Endometrial microvascular endothelial cells (primary cell): Measurements from ENCODE around the gene DFFB. TPM values are rescaled to one million over a fixed set of nuclear protein-coding genes. Genes with fewer than 3 reads are reported as not detected.

Experiments
- in situ Hi-C: cut with HindIII; loops from 2 replicates; pipeline ENCODE4 v1.10.0; 2017; ENCODE audit warnings: low sequenced_read_pairs, low pct_unique_long_range_greater_than_20kb; ENCODE audit errors: inconsistent ontology term
- total RNA-seq: library from RNA; depleted of rRNA; stranded (reverse); fragments of >200 nt; gene quantifications from one replicate; pipeline ENCODE4 v1.2.3, GENCODE V29; 2015; ENCODE audit errors: inconsistent ontology term

Gene DFFB
- total RNA-seq, 1 donor from 2014 or later = 20.2 TPM

DNA sequence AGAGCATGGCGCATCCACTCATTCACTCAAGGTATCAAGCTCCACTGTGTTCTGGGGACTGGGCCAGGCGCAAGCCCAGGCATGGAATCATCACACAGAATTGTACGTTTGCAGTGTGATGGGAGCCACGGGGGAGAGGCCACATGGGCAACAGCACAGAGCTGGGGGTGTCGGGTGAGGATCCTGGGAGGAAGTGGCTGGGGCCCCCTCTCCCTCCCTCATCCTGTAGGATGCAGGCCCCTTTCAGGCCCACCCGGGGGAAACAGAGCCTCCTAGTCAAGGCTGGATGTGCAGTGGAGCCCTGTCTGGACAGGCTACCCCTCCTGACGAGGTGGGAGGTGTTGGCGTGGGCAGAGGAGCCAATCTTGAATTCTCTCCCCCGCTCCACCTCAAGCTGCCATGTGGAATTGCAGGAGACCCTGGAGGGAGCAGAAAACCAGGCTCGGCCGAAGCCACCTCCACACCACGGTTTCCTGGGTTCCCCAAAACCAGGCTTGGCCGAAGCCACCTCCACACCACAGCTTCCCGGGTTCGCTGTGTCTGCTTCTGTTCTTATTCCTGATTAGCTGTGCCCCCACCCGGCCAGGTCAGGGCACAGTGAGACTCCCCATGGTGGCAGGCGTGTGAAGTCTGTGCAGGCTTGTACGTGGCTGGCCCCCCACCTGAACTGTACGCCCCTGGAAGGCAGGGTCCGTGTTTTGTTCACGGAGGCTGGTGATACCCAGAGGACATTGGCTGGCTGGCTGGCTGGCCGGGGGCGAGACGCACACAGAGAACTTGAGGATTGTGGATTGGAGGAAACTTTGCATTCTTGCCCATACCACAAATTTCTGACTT lies 46.9 kb downstream of the DFFB start:
- in situ Hi-C loops = no loop called here

- in situ Hi-C loops = no loop called here
These were observed 47.5 kb downstream of the DFFB start for GRCh38 chr1:3904843-3905185.

GRCh38 chr1:3905266-3905952 lies 48.1 kb downstream of the DFFB start:
- in situ Hi-C loops = no loop called here

DNA sequence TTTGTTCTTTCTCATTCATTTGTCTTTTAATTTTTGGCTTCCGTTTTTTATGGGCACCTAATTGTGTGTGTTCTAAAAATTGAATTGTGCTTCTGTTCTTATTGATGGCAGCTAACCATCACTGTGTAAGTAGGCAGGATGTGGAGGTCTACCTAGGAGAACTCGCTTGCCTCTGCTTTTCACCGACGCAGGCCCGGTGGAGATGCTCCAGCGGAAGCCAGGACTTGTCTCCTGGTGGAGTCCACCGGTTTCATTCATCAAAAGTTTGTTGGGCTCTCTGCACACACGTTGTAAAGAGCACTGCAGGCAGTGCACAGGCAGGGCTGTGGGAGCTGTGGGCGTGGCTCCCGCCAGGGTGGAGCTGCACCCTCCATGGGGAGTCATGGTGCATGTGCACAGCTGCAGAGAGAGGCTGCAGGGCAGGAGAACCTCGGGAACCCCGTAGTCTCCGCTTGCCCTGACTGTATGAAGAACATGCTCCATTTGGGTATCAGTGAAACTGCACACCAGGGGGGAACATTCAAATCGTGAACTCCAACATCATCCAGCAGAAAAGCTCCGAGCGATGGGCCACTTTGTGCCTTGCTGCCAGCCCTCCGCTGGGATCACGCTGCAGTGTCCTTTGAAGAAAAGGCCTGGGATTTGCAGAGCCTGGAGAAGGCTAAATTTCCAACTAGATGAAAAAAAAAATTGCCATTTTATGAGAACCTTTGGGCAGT lies 48.8 kb downstream of the DFFB start:
- in situ Hi-C loops = no loop called here

GRCh38 chr1:3906672-3907020 lies 49.4 kb downstream of the DFFB start:
- in situ Hi-C loops = no loop called here

GRCh38 chr1:3907031-3907534 lies 49.8 kb downstream of the DFFB start:
- in situ Hi-C loops = no loop called here

DNA sequence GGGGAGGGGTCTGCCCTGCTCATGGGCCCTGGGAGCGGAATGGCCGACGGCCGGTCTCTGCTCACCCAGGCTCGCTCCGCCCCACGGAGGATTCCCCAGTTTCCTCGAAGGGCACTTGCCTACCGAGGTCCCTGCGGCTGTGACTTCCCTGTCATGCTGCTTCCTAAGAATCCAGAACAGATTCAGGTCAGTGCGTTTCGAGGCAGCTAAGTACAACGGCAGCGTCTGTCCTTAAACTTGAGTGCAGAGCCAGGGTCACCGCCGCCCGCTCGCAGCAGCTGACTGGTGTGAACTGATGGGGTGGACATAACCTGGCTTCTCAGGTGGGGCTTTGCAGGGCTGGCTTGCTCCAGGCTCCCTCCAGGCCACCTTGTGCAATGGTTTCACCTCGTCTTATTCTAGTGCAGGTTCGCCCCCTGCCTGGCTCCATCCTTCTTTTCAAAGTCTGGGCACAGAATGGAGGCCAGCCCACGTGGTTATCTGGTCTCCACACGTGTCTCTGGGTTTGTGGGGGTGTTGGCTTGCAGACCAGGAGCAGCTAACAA lies 50.4 kb downstream of the DFFB start:
- in situ Hi-C loops = no loop called here

DNA sequence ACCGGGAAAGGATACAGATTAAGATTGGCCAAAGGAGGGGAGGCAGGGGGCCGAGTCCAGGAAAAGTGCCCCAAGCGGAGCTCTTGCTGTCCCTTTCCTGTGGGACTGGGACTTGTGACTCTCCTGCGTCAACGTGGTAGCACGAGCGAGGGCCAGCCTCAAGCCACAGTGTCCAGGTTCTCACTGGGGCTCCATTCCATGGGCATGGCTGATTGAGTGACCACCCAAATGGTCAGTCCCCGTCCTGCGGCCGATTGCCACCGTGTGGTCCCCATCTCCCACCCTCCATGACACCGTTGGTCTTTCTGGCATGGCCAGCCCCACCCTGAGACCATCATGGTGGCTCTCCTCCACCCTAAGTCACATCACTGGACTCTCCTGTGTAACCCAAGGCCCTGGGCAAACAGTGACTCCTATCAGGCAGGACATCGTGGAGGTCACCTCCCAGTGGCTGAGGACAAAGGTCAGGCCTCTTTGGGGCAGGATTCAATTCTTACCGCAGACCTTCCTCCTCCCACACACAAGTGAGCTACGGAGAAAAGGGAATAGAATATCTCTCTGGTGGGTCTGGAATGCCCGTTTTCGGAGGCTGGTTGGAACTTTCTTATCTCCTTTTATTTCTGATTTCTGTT lies 51.7 kb downstream of the DFFB start:
- in situ Hi-C loops = no loop called here

DNA sequence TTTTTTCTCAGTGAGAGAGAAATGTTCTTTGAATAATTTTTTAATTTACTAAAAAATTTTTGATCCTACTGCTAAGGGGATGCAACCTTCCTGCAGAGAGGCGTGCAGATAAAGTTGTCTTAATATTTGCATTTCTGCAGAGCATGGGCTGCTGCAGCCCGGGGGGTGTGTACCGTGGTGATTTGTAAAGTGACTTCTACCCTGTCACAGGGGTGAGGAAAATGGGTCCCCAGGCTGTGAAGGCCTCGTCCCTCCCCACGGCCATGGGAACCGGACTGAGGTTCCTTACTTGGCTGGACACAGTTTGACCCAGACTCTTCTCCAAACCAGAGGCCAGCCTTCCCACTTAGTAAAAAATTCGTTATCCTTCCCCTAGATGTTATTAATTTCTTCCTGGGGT lies 52.3 kb downstream of the DFFB start:
- in situ Hi-C loops = no loop called here

GRCh38 chr1:3910049-3910731 lies 52.9 kb downstream of the DFFB start:
- in situ Hi-C loops = no loop called here

GRCh38 chr1:3910857-3911845 lies 53.9 kb downstream of the DFFB start:
- in situ Hi-C loops = no loop called here

DNA sequence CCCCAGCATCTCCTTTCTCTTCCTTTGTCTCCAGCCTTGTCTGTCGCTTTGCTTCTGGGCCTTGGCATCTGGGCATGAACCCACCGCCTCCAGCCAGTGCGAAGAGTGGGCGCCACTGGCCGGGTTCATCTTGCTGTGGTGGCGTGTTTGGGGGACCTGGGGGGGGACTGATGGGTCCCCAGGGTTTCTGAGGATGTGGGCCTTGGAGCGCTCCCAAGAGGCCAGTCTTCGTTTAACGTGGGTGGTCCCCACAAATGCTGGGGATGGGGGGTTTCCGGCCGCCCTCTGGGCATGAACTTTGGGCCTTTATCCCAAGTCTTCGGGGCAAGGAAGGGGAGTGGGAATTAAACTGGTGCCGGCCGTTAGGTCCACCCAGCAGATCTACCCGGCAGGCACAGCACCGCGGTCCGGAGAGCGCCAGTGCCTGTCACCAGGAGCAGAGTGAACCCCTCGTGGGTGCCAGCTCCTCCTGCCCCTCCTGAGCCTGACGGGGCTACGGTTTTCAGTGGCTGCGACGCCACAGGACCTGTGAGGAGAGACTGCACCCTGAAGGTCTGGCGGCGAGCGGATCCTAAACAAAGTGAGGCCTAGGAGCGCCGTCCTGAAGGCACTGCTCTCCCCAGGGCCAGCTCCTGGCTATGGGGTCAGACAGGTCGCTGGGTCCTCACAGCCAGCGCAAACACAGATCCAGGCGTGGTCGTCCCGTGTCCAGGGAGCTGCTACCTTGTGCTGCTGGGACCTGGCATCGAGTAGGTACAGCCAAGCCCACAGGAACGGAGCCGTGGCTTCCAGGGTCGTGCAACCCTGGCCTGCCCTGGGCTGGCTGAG lies 54.9 kb downstream of the DFFB start:
- in situ Hi-C loops = no loop called here

GRCh38 chr1:3912809-3913685 lies 55.8 kb downstream of the DFFB start:
- in situ Hi-C loops = no loop called here

GRCh38 chr1:3914331-3914851 lies 57.1 kb downstream of the DFFB start:
- in situ Hi-C loops = no loop called here

DNA sequence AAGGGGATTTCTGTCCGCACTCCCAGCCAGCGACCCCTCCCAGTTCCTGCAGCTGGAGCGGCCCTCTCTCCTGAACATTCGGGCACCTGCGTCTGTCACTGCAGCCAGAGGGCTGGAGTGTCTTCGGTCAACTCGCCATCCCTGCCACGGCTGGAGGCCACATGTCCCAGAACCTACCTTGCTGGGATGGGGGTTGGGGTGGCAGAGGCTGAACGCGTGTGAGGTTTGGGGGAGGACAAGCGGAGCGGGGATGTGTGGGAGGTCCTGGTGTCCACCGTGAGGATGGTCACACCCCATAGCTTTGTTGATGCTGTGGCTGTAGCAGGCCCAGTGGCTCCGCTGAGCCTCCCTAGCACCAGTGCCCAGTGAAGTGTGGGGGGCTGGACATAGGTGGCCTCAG lies 57.6 kb downstream of the DFFB start:
- in situ Hi-C loops = no loop called here
